PFSK-1 (cell line): Measurements from ENCODE around the gene KCNJ9.

ENCODE experiments used
- FOXP2 ChIP-seq: optimal IDR thresholded peaks from 2 replicates; pipeline ENCODE3; 2011; ENCODE audit warnings: borderline replicate concordance, control low read depth, inconsistent platforms; ENCODE audit not compliant: insufficient read depth; ENCODE audit errors: extremely low read length, extremely low read depth
- POLR2AphosphoS5 ChIP-seq: IDR thresholded peaks from 2 replicates; pipeline ENCODE4 v1.6.1; 2012; ENCODE audit warnings: low read depth, mild to moderate bottlenecking, control low read depth, low read length, moderate library complexity
- REST ChIP-seq, 2 experiments: IDR thresholded peaks; 2 replicates each; pipeline versions ENCODE4 v1.6.1 to v1.8.0; 2011 to 2012; ENCODE audit warnings: low read depth in 2 of 2, low read length in 2 of 2, control low read depth in 1 of 2, inconsistent platforms in 1 of 2, mild to moderate bottlenecking in 1 of 2, moderate library complexity in 1 of 2; ENCODE audit not compliant: insufficient read depth in 1 of 2
- SIN3A ChIP-seq: IDR thresholded peaks from 2 replicates; pipeline ENCODE4 v1.6.1; 2012; ENCODE audit warnings: mild to moderate bottlenecking, low read length, moderate library complexity, borderline replicate concordance; ENCODE audit not compliant: insufficient read depth
- TAF1 ChIP-seq: IDR thresholded peaks from 2 replicates; pipeline ENCODE4 v1.6.1; 2012; ENCODE audit warnings: low read length, control low read depth, borderline replicate concordance; ENCODE audit not compliant: insufficient read depth

GRCh38 chr1:160047111-160047991 lies 34.0 kb upstream of the KCNJ9 start:
- TF ChIP-seq TAF1 (no peak), REST (IDR thresholded peaks at IDR 0.05; ENCODE audit: insufficient read depth in 1 of 2, low read depth in 2 of 2, low read length in 2 of 2) (no peak), POLR2AphosphoS5 (no peak), SIN3A (no peak), FOXP2 (no peak)
